OCI-LY3 (cell line): ENCODE data around the gene B3GNT2.

ENCODE experiments used
- EZH2phosphoT487 ChIP-seq: fragments of 200-600 bp; shearing (Covaris generic); IDR thresholded peaks from 2 replicates; pipeline ENCODE4 v1.6.1; 2018; ENCODE audit warnings: antibody characterized with exemption, mixed run types, low read depth
- TF ChIP-seq, protein P1 (sequence below): fragments of 200-600, 300-600 bp; sonication (generic); IDR thresholded peaks from 2 replicates; pipeline ENCODE4 v1.5.1; 2014; ENCODE audit warnings: antibody characterized with exemption, low read length, low read depth

DNA sequence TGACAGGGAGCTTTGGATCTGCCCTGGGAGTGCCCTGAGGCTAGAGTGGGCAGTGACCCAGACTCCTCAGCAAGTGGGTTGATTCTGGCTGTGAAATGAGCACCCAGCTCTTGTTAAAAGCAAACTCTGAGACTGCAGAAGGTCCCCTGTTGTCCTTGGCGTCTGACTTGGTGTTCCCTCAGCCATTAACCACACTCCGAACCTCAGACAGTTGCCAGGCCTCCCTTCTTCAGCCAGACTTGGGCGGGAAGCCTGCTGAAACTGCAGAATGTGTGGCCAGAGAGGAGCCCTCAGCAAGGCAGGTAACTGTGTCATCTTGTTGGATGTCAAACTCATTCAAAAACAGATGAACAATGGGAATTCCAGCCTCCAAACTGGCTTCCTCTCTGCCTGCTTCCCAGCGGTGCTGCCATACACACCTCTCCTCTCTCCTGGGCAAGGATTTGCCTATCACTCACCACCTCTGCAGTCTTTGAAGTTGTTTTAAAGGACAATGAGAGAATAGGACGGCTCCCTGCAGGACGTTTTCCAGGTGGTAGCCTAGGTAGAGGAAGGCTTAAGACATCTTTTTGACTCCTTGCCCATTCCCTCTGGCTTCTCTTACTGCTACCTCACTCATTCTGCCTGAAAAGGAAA, 38.9 kb upstream of the B3GNT2 start:
- TF ChIP-seq, protein P1, sequence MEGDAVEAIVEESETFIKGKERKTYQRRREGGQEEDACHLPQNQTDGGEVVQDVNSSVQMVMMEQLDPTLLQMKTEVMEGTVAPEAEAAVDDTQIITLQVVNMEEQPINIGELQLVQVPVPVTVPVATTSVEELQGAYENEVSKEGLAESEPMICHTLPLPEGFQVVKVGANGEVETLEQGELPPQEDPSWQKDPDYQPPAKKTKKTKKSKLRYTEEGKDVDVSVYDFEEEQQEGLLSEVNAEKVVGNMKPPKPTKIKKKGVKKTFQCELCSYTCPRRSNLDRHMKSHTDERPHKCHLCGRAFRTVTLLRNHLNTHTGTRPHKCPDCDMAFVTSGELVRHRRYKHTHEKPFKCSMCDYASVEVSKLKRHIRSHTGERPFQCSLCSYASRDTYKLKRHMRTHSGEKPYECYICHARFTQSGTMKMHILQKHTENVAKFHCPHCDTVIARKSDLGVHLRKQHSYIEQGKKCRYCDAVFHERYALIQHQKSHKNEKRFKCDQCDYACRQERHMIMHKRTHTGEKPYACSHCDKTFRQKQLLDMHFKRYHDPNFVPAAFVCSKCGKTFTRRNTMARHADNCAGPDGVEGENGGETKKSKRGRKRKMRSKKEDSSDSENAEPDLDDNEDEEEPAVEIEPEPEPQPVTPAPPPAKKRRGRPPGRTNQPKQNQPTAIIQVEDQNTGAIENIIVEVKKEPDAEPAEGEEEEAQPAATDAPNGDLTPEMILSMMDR, result no peak
- TF ChIP-seq EZH2phosphoT487, result no peak
